NCI-H345 (cell line): Measurements from ENCODE around the gene THTPA.
"Not testable (repeated sequence)": the region's sequence is repeated elsewhere in the genome, so short reads cannot be mapped to it uniquely, and the experiment has no call there.

Experiments
- DNase-seq: peaks from one replicate; lab custom pipeline; 2025; lab: John Stamatoyannopoulos, UW

The THTPA gene

GRCh38 chr14:23533652-23534435 lies 22.2 kb upstream of the THTPA start:
- no peak for DNase-seq

- no peak for DNase-seq
Measured at GRCh38 chr14:23535943-23536342, 20.1 kb upstream of the THTPA start.

DNA sequence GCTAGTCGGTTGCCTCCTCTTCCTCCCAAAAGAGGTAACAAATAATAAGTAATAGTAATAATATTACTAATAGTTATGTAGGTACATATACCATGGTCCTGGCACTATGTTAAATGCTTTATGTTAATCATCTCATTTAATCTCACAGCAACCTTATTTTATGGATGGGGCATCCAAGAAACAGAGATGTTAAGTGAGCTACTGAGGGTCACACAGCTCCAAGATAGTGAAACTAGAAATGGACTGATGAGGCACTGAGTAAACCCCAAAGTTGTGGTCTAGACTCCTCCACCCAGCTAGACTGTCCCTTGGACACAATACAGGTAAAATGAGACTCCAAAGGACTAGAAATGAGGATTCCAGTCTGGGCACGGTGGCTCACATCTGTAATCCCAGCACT lies 19.6 kb upstream of the THTPA start:
- DNase-seq: no peak

GRCh38 chr14:23536906-23537305 lies 19.2 kb upstream of the THTPA start:
- DNase-seq: not testable (repeated sequence)

- no peak for DNase-seq
Measured at GRCh38 chr14:23537351-23538049, 18.6 kb upstream of the THTPA start.

DNA sequence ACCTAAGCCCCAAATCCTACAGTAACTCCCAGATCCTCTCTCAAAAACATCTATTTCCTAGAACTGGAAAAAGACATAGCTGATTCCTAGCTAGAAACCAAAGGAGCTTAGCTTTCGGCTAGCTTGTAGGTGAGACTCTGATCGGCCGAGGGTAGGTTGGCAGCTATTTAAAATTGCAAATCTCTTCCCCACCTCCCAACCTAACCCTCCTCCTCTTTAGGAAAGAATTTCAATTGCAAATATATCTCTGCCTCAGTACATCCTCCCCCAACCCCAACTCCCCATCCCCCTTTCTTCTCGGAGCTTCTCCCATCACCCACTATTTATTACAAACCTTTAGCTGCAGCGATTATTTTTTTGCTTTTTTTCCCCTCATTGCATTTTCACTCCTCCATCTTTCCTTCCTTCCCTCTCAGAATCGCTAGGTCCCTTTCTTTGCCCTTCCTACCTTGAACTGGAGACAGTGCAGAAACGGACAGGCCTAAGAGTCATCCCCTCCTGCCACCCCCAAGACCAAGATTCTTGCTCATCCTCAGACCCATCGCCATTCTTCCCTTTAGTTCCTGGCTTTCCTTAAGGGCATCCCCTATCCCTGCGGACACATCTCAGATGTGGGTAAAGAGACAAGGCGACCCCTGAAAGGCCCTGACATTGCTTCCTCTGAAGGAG lies 17.9 kb upstream of the THTPA start:
- DNase-seq: no peak

GRCh38 chr14:23538785-23539184 lies 17.3 kb upstream of the THTPA start:
- no peak for DNase-seq

DNA sequence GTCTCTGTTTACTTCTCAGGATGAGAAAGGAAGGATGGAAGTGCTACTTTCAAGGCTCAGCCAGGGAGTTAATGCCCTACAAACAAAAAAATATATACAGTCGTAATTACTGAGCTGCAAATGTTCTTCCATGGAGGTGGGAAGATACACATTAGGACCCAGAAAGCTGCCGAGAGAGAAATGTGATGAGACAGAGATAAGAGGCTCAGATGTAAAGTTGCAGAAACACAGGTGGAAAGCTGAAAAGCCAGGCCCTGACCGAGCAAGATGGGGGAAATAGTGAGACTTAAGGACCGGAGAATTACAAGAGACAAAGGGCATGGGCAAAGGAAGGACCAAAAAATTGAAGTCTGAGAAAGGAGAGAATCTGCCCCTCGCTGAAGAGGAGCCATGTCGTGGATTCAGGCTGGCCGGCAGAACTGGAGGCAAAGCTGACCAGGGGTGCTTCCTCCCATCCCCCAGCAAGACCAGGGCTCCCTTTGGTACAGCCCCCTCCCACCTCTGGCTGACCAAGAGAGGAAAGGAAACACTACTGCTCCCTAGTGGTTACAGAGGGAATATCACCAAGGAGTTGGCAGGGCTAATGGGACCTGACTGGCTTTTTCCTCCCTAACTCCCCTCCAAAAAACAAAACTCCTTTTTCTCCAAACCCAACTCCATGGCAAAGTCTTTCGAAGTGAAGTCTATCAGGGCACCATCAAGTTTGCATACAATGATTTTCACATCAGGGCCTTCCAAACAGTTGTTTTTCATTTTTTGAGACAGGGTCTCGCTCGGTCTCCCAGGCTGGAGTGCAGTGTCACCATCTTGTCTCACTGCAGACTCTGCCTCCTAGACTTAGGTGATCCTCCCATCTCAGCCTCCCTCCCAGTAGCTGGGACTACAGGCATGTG lies 16.6 kb upstream of the THTPA start:
- peak; percentile 52 for DNase-seq

DNA sequence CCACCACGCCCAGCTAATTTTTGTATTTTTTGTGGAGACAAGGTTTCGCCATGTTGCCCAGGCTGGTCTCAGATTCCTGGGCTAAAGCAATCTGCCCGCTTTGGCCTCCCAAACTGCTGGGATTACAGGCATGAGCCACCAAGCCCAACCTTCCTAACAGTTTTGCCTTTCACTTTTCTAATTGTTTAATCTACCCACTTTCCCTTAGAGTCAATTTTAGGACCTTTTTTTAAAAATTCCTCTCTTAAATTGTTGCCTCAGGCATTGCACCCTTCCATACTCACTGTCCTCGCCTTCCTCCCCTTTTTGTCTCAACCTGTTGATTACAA lies 16.0 kb upstream of the THTPA start:
- no peak for DNase-seq

DNA sequence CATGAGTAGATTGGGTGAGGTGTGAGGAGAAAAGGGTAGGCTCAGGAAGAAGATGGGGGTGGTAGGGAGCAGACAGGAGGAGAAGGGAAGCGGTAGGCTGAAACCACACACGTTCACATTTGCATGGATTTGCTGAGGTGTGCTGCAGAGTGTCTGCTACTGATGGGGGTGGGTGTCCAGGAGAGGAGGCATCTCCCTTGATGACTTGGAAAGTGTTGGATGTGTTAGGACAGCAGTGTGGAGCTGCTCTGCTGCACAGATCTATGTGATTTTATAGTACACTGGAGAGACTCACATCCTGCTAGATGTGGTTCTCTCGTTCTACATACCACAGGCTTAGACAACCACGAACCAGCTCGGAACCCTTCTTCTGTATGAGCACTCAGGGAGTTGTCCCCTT lies 13.8 kb upstream of the THTPA start:
- DNase-seq: no peak

DNA sequence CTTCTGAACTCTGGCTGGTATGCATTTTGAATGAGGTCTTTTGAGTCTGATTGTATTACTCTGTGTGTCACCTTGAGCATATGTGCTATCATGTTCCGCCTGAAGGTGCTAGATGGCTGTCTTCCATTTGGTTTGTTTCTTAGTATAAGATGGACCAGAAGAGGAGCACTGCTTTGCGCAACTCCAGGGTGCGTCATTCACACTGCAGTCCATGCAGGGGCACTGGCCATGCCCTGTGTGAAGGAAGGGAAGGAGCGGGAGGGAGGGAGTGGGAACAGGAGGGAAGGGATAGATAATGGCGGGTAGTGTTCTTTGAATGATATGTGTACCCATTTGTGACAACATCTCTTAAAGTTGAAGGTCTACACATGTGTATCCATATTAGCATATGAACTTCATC lies 12.7 kb upstream of the THTPA start:
- no peak for DNase-seq

DNA sequence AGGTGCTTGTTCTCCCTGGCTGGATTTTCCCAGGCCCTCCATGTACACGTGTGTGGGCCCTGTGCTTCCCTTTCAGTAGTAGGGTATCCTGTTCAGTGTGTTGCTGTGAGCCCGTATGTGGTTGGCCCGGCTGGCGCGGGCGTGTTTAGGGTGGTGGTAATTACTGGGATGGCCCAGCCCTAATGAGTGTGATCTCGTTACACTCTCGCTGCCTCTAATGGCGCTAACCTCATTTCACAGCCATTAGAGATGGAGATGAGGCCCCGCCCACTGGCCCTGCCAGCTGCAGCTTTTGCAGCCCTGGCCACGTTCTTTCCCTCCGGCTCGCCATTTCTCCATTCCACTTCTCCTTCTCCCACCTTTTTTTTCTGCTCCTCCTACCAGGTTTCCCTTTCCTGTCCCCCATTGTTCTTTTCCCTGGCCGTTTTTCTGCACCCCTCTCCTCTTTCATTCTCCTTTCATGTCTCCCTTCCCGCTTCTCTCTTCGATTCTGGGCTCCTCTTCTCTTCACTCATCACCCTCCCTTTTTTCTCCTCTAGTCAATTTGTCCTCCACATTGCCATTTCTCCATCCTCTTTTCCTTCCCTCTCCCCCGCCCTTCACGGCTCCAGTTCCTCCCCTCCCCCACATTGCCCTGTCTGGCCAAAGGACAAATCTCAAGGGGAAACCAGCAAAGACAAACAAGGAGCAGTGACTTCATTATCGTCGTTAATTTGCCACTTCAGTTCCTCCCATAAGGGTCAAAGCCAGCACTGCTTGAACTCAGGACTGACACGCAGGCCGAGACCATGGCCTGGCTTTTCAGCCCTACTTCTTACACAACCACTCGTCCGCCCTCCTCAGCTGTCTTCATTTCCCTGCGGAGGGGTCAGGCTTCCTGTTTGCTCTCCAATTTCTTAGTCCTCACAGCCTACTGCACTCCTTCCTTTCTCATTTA lies 11.3 kb upstream of the THTPA start:
- no peak for DNase-seq

GRCh38 chr14:23545740-23546365 lies 10.2 kb upstream of the THTPA start:
- DNase-seq: no peak

- no peak for DNase-seq
Measured at GRCh38 chr14:23546450-23547035, 9.5 kb upstream of the THTPA start.

DNA sequence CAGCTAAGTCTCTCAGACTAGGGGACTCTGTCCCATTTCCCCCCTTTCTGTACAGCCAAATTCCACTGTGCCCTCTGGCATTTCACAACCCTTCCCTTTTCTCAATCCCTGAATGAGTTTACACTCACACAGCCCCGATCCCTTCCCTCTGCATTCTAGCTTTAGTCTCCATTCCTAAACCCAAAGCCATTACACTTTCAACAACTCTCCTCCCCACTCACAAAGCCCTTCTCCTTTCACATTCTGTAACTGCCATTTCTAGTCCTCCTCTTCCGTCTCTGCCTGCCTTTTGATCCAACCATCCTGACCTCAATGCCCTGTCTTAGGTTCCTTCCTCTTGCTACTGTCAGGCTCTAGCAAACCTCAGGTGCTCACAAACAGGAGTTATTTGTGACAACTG lies 8.1 kb upstream of the THTPA start:
- no peak for DNase-seq

- no peak for DNase-seq
Measured at GRCh38 chr14:23548351-23549318, 7.4 kb upstream of the THTPA start.

GRCh38 chr14:23550131-23550811 lies 5.8 kb upstream of the THTPA start:
- no peak for DNase-seq

GRCh38 chr14:23550812-23551265 lies 5.2 kb upstream of the THTPA start:
- DNase-seq: no peak
